GM19193 (cell line): ENCODE data around the gene PTPN18.

ENCODE experiments used
- POLR2A ChIP-seq: IDR thresholded peaks from 4 replicates; pipeline ENCODE4 v1.6.1; 2011; ENCODE audit not compliant: insufficient read depth, insufficient read length; ENCODE audit errors: extremely low read depth

Gene PTPN18

GRCh38 chr2:130378898-130379214 is 23.0 kb downstream of the PTPN18 start:
- TF ChIP-seq POLR2A = no peak

GRCh38 chr2:130380096-130380934 is 24.5 kb downstream of the PTPN18 start:
- TF ChIP-seq POLR2A = no peak

- no peak for TF ChIP-seq POLR2A
These were observed 25.3 kb downstream of the PTPN18 start for GRCh38 chr2:130381145-130381544.

GRCh38 chr2:130381619-130382018 is 25.8 kb downstream of the PTPN18 start:
- TF ChIP-seq POLR2A = no peak

GRCh38 chr2:130382313-130382917 is 26.6 kb downstream of the PTPN18 start:
- TF ChIP-seq POLR2A = no peak

- TF ChIP-seq POLR2A = no peak
These were observed 29.9 kb downstream of the PTPN18 start for GRCh38 chr2:130385709-130386108.

- TF ChIP-seq POLR2A = no peak
These were observed 31.2 kb downstream of the PTPN18 start for GRCh38 chr2:130387071-130387400.

- no peak for TF ChIP-seq POLR2A
These were observed 31.9 kb downstream of the PTPN18 start for GRCh38 chr2:130387804-130388203.

GRCh38 chr2:130388221-130388907 is 32.5 kb downstream of the PTPN18 start:
- no peak for TF ChIP-seq POLR2A

GRCh38 chr2:130389358-130389757 is 33.5 kb downstream of the PTPN18 start:
- no peak for TF ChIP-seq POLR2A

GRCh38 chr2:130389783-130390182 is 33.9 kb downstream of the PTPN18 start:
- TF ChIP-seq POLR2A = no peak

GRCh38 chr2:130390460-130391057 is 34.7 kb downstream of the PTPN18 start:
- TF ChIP-seq POLR2A = peak; percentile 4

- peak; percentile 57 for TF ChIP-seq POLR2A
These were observed 35.4 kb downstream of the PTPN18 start for GRCh38 chr2:130391058-130391871.

- TF ChIP-seq POLR2A = no peak
These were observed 36.2 kb downstream of the PTPN18 start for GRCh38 chr2:130391872-130392670.
